GM18907 (cell line): ENCODE results near the gene IPP.
"Not testable (repeated sequence)": the region's sequence is repeated elsewhere in the genome, so short reads cannot be mapped to it uniquely, and the experiment has no call there.

Experiments
- ATAC-seq: cut with Tn5 transposase; IDR thresholded peaks from one replicate; pipeline ENCODE4 v1.9.1; 2021; ENCODE audit warnings: mild to moderate bottlenecking, moderate library complexity; ENCODE audit not compliant: unreplicated experiment

Gene IPP

GRCh38 chr1:45686015-45686287, 64.5 kb downstream of the IPP start:
- ATAC-seq: peak; percentile 15

GRCh38 chr1:45685308-45686014, 65.0 kb downstream of the IPP start:
- no peak for ATAC-seq

GRCh38 chr1:45684402-45684801, 66.1 kb downstream of the IPP start:
- no peak for ATAC-seq

- no peak for ATAC-seq
Measured at GRCh38 chr1:45682942-45683341, 67.5 kb downstream of the IPP start.

- no peak for ATAC-seq
Measured at GRCh38 chr1:45679123-45679522, 71.3 kb downstream of the IPP start.

GRCh38 chr1:45678489-45678888, 72.0 kb downstream of the IPP start:
- ATAC-seq: no peak

- no peak for ATAC-seq
Measured at GRCh38 chr1:45677751-45678245, 72.7 kb downstream of the IPP start.

GRCh38 chr1:45676553-45676952, 73.9 kb downstream of the IPP start:
- not testable (repeated sequence) for ATAC-seq

- ATAC-seq: no peak
Measured at GRCh38 chr1:45674478-45674877, 76.0 kb downstream of the IPP start.

- no peak for ATAC-seq
Measured at GRCh38 chr1:45673956-45674355, 76.5 kb downstream of the IPP start.

GRCh38 chr1:45669859-45670655, 80.4 kb downstream of the IPP start:
- ATAC-seq: no peak

- no peak for ATAC-seq
Measured at GRCh38 chr1:45669379-45669778, 81.1 kb downstream of the IPP start.

- no peak for ATAC-seq
Measured at GRCh38 chr1:45668526-45668925, 81.9 kb downstream of the IPP start.

- no peak for ATAC-seq
Measured at GRCh38 chr1:45667321-45668111, 82.9 kb downstream of the IPP start.

GRCh38 chr1:45666836-45667235, 83.6 kb downstream of the IPP start:
- ATAC-seq: no peak

- no peak for ATAC-seq
Measured at GRCh38 chr1:45660336-45660735, 90.1 kb downstream of the IPP start.

- no peak for ATAC-seq
Measured at GRCh38 chr1:45659222-45659621, 91.2 kb downstream of the IPP start.

- no peak for ATAC-seq
Measured at GRCh38 chr1:45658171-45658570, 92.3 kb downstream of the IPP start.

GRCh38 chr1:45656573-45657226, 93.8 kb downstream of the IPP start:
- ATAC-seq: no peak

GRCh38 chr1:45654540-45655280, 95.7 kb downstream of the IPP start:
- ATAC-seq: no peak
